Brain microvascular endothelial cell (primary cell): ENCODE results near the gene AMFR.

Experiments used
- DNase-seq: peaks from one replicate; pipeline ENCODE4 v3.0.0-alpha.2; 2020
- H3K27ac ChIP-seq: fragments of 250-450 bp; sonication (Bioruptor Pico); 2 replicates; pipeline ENCODE4 v1.5.1; 2020; ENCODE audit warnings: mild to moderate bottlenecking, moderate library complexity
- H3K27me3 ChIP-seq: fragments of 250-450 bp; sonication (Bioruptor Pico); replicated peaks from 2 replicates; pipeline ENCODE4 v1.5.1; 2020; ENCODE audit warnings: mild to moderate bottlenecking
- H3K36me3 ChIP-seq: fragments of 250-450 bp; sonication (Bioruptor Pico); replicated peaks from 2 replicates; pipeline ENCODE4 v1.5.1; 2020; ENCODE audit warnings: mild to moderate bottlenecking
- H3K4me3 ChIP-seq: 2 replicates; pipeline ENCODE4 v1.5.1; 2011; ENCODE audit warnings: low read depth, mild to moderate bottlenecking, control low read depth, low read length, moderate library complexity
- in situ Hi-C: cut with HindIII; loops from 2 replicates; pipeline ENCODE4 v1.10.0; 2017; ENCODE audit warnings: low sequenced_read_pairs, low pct_ligation_motif_present
- TF ChIP-seq, protein P1 (sequence below): IDR thresholded peaks from 2 replicates; pipeline ENCODE4 v1.5.1; 2011; ENCODE audit warnings: low read depth, mild to moderate bottlenecking, moderate library complexity, low read length, control low read depth, inconsistent platforms; ENCODE audit errors: missing control alignments

The AMFR gene

DNA sequence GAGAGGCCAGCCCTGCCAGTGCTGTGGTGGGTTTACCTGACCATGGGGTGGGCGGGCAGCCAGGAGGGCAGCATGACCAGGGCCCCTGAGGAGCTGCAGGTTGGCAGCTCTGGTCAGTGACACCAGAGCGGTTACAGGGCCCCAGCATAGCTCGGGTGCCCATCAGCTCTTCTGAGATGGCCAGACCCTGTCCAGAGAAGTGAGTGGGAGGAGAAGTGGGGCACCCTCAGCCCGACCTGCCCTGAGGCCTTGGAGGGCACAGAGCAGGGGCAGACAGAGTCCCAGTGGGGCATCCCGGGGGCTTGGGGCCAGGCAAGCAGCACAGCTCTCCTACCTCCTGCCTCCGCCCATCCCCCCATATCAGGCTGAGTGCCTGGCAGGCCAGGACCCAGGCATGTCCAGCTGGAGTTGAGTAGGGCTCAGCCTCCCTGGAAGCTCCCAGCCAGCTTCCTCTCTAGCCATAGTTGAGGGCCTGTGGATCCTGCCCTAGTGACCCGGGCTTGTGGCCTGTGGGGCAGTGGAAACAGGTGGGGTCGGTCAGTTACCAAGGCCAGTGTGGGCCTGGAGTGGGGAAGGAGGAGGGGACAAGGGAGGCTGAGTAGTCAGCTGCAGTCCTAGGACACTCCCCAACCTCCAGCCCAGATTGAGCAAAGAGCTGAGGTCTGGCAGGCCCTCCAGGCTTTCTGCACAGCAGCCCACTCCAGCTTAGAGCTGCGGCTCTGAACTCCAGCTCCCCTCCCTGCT is 83.5 kb downstream of the AMFR start:
- Histone ChIP-seq H3K27me3 (no peaks in the 10 kb centered on the region), H3K4me3 (no peak overlapping the region), H3K27ac (no peak overlapping the region), H3K36me3 (no peaks in the 10 kb centered on the region)
- TF ChIP-seq, protein P1, sequence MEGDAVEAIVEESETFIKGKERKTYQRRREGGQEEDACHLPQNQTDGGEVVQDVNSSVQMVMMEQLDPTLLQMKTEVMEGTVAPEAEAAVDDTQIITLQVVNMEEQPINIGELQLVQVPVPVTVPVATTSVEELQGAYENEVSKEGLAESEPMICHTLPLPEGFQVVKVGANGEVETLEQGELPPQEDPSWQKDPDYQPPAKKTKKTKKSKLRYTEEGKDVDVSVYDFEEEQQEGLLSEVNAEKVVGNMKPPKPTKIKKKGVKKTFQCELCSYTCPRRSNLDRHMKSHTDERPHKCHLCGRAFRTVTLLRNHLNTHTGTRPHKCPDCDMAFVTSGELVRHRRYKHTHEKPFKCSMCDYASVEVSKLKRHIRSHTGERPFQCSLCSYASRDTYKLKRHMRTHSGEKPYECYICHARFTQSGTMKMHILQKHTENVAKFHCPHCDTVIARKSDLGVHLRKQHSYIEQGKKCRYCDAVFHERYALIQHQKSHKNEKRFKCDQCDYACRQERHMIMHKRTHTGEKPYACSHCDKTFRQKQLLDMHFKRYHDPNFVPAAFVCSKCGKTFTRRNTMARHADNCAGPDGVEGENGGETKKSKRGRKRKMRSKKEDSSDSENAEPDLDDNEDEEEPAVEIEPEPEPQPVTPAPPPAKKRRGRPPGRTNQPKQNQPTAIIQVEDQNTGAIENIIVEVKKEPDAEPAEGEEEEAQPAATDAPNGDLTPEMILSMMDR = no peak
- no peak for DNase-seq
- in situ Hi-C loops = no loop called here

DNA sequence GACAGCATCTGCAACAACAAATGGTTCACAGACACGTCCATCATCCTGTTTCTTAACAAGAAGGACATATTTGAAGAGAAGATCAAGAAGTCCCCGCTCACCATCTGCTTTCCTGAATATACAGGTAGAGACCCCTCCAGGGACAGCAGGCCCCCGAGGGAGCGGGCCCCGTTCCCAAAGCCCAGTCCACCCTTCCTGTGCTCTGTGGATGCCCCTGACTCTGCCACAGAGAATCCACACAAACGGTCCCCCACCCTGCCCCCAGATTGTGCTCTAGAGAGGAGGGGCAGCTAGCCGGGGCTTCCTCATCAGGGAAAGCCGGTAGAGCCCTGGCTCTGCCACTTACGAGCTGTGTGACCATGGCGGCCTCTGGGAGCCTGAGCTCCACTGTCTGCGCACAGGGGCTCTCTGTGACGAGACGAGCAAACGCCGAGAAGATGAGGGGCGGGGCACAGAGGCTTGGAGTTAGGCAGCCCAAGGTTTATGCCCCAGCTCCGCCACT is 84.4 kb downstream of the AMFR start:
- DNase-seq = no peak
- H3K27ac ChIP-seq = no peak overlapping the region
- no peaks in the 10 kb centered on the region for H3K36me3 ChIP-seq
- no peaks in the 10 kb centered on the region for H3K27me3 ChIP-seq
- TF ChIP-seq, protein P1 = no peak
- H3K4me3 ChIP-seq = no peak overlapping the region
- in situ Hi-C loops = no loop called here

DNA sequence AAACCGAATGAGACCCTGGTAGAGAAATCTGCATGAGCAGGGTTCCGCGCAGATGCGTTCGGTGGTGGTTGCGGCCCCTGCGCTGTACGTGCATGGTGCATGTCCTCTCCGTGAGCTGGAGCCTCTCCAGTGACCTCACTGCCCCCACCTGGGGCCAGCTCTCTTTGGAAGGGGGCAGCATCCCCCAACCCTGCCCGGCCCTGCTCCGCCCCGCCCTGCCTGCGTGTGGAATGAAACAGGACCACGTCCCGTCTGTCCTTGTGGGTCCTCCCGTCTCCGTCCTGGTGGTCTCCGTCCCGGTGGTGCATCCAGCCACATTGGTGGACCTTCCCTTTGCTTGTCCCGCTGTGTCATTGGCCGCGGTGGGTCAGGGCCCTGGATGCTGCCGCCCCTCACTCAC is 84.9 kb downstream of the AMFR start:
- TF ChIP-seq, protein P1 = no peak
- in situ Hi-C loops = no loop called here
- Histone ChIP-seq H3K4me3 (no peak overlapping the region), H3K27me3 (no peaks in the 10 kb centered on the region), H3K36me3 (no peaks in the 10 kb centered on the region), H3K27ac (no peak overlapping the region)
- DNase-seq = no peak

DNA sequence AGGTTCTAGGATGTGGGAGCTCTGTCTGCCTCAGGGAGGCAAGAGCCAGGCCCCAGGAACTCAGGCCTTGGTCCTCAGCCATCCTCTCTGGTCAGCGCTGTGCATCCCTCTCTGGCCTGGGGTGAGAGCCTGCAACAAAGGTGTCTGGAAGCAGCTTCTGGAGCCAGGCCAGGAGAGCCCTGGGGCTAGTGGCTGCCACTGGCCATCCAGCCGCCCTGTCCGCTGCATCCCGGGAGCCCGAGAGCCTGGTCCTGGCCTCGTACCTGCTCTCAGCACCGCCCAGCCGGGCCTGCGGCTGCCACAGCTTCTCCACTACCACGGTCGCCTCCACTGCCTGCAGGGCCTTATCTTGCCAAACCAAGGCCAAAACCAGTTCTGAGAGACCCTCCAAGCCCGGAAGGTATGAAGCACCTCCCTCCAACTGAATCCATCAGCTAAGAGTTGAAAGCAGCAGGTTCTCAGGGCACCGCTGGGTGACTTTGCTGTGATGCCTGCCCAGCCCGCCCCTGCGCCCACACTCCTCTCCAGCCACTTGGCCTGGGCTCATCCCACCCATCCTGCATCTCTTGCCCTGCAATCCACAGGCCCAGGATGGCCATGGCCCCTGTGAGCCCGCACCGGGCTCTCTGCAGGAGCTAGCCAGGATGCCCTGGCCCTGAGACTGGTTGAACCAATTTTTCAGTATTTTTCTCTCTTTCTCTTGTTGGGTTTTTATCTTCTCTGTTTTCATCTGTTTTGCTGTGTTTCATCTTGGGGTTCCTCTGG is 85.7 kb downstream of the AMFR start:
- no peak overlapping the region for H3K27ac ChIP-seq
- H3K4me3 ChIP-seq = no peak overlapping the region
- DNase-seq = no peak
- in situ Hi-C loops = no loop called here
- no peaks in the 10 kb centered on the region for H3K27me3 ChIP-seq
- no peaks in the 10 kb centered on the region for H3K36me3 ChIP-seq
- TF ChIP-seq, protein P1 = no peak

DNA sequence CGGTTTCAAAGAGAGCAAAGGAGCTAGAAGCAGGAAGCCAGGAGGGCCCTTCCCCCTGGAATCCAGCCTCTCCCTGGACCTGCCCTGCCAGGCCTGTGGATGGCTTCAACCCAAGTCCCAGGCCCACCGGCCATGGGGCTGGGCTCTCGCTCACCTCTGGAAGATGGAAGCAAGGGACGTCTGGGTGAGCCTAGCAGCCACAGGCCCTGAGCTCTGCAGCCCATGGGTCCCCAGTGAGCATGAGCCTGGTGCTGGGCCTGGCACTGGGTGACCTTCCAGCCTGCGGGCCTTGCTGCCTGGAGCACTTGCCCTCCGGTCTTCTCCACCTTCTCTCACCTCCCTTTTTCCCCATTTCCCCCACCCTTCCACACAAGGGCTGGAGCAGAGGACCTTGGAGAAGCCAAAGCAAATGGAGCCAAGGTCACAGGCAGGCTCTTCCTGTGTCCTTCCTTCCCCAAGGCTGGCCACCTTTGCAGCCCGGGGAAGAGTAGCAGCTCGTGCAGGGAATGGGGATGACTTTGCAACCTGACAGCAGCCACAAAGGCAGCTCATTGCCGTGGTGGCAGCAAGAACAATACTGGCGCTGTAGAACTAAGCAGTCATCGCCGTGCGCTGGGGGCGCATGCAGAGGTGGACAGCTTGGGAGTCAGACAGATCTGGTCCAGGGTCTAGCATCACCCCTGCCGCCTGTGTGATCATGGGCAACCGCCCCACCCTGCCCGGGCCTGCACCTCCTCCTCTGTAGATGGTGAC is 86.6 kb downstream of the AMFR start:
- Histone ChIP-seq H3K27me3 (no peaks in the 10 kb centered on the region), H3K36me3 (no peaks in the 10 kb centered on the region), H3K4me3 (no peak overlapping the region), H3K27ac (no peak overlapping the region)
- TF ChIP-seq, protein P1 = no peak
- in situ Hi-C loops = no loop called here
- no peak for DNase-seq
